HG02571 (cell line): ENCODE measurements around the gene CADM2.
"Not testable (repeated sequence)": the region's sequence is repeated elsewhere in the genome, so short reads cannot be mapped to it uniquely, and the experiment has no call there.

Experiments
- ATAC-seq: cut with Tn5 transposase; IDR thresholded peaks from one replicate; pipeline ENCODE4 v1.9.1; 2021; ENCODE audit warnings: mild to moderate bottlenecking, moderate library complexity; ENCODE audit not compliant: unreplicated experiment

Gene CADM2

GRCh38 chr3:85881833-85882393 is 923.1 kb downstream of the CADM2 start:
- no peak for ATAC-seq

- no peak for ATAC-seq
These were observed 931.3 kb downstream of the CADM2 start for GRCh38 chr3:85890043-85890555.

DNA sequence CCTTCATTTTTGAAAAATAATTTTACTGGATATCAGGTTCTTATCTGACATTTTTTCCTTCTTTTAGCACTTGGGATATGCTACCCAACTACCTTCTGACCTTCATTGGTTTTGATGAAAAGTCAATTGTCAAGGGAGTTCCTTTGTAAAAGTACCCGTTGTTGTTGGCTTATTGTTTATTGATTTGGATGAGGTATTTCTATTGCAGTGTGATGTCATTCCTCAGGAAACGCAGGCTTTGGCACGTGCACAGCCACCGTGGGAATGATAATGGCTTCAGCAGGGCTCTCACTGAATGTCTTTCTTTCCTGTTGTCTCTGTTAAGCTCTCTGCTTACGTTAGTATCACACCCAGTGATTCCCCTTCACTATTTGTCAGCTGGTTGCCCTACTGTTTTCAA is 944.6 kb downstream of the CADM2 start:
- ATAC-seq, result no peak

DNA sequence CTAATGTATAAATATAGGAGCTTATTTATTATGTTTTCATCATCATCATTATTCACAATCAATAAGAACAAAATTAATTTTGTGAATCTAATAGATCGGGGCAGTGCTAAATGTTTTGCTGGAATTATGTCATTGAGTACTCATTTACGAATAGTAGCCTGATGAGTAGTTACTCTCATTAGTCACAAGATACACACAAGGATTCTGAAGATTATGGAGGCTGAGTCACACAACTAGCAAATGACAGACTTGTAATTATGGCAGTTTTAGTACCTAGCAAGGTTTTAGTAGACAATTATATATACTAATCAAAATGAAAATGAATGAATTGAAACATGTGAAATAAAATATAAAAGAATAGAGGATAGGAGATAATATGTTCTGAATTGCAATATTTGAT is 954.2 kb downstream of the CADM2 start:
- no peak for ATAC-seq

- ATAC-seq, result no peak
These were observed 963.6 kb downstream of the CADM2 start for GRCh38 chr3:85922374-85922773.

- ATAC-seq, result no peak
These were observed 971.9 kb downstream of the CADM2 start for GRCh38 chr3:85930718-85931117.

- ATAC-seq, result no peak
These were observed 974.5 kb downstream of the CADM2 start for GRCh38 chr3:85933326-85933725.

GRCh38 chr3:85935171-85935570 is 976.4 kb downstream of the CADM2 start:
- no peak for ATAC-seq

DNA sequence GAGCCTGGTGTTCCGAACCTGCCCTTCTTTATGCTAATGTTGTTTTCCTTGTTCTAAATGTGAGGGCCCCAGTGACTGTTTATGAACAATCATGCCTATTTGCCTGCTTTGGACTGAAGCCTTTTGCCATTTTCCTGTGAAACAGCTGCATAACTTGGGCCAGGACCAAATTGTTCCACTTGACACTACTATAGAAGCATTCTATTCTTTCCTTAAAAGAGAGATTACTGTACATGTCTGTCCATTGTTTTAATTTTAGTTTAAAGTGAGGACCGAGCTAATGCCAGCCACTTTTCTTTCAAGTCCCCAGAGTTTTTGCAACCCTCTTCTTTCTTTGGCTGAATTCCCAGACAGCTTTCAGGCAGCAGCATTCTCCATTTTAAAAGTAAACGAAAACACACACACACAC is 980.3 kb downstream of the CADM2 start:
- no peak for ATAC-seq

- no peak for ATAC-seq
These were observed 991.6 kb downstream of the CADM2 start for GRCh38 chr3:85950435-85950834.

- no peak for ATAC-seq
These were observed 1002.0 kb downstream of the CADM2 start for GRCh38 chr3:85960793-85961192.

- ATAC-seq, result no peak
These were observed 1019.0 kb downstream of the CADM2 start for GRCh38 chr3:85977615-85978338.

GRCh38 chr3:85979034-85979433 is 1020.2 kb downstream of the CADM2 start:
- no peak for ATAC-seq

GRCh38 chr3:85989581-85989980 is 1030.8 kb downstream of the CADM2 start:
- ATAC-seq, result not testable (repeated sequence)

- no peak for ATAC-seq
These were observed 1070.8 kb downstream of the CADM2 start for GRCh38 chr3:86029590-86029989.

- ATAC-seq, result no peak
These were observed 1079.1 kb downstream of the CADM2 start for GRCh38 chr3:86037916-86038315.

DNA sequence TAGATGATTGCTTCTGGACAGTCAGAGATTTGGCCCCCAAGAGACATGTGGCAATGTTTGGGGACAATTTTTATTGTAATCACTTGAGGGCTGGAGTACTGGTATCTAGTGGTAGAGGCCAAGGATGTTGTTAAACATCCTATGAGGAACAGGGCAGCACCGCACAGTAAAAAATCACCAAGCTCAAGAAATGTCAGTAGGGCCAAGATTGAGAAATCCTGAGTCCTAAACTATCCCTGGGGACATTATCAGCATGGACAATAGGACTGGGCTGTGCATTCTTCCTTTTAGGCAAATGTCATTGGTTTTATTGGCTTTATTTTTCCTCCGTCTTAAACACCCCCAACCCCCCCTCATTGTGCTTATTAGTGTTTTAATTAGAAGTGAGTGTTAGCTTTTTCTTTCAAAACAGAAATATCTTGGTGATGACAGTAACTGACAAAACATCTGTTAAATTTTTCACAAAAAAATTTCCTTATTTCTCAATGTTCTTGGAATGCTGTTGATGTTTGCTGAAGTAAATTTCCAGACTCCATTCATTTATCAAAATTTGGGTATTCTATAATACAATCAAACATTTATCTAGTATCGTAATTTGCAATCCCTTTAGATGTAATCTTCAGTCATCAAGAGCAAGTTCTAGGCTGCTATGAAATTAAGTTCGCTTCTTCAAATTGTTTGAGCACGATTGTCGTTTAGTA is 1087.8 kb downstream of the CADM2 start:
- ATAC-seq, result no peak

GRCh38 chr3:86047161-86047560 is 1088.4 kb downstream of the CADM2 start:
- ATAC-seq, result no peak

- ATAC-seq, result no peak
These were observed 1092.3 kb downstream of the CADM2 start for GRCh38 chr3:86051058-86051457.

DNA sequence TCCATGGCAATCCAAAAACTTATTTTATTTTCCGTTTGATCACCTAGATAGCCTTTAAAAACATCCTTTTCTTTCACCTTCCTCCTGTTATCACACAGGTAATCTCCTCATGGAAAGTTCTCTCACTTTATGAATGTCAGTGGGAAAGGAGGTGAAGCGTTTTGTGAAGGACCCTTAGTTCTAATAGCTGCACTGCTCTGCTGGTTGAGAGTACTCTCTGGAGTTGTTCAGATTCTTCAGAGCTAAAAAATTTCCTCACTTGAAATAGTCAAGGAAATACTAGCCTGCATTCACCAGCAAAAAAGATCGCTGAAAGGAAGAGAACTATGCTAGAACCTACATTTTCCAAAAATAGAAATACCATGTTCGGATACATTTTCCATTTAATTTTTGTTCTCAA is 1097.2 kb downstream of the CADM2 start:
- ATAC-seq, result no peak

- ATAC-seq, result no peak
These were observed 1098.2 kb downstream of the CADM2 start for GRCh38 chr3:86056962-86057361.

- ATAC-seq, result no peak
These were observed 1115.0 kb downstream of the CADM2 start for GRCh38 chr3:86073799-86074198.
